Measurements from ENCODE around the gene PSMB11. TPM values are rescaled to one million over a fixed set of nuclear protein-coding genes. Genes with fewer than 3 reads are reported as not detected.

The PSMB11 gene
- total RNA-seq, 1 experiment from 2014 or later: not detected

DNA sequence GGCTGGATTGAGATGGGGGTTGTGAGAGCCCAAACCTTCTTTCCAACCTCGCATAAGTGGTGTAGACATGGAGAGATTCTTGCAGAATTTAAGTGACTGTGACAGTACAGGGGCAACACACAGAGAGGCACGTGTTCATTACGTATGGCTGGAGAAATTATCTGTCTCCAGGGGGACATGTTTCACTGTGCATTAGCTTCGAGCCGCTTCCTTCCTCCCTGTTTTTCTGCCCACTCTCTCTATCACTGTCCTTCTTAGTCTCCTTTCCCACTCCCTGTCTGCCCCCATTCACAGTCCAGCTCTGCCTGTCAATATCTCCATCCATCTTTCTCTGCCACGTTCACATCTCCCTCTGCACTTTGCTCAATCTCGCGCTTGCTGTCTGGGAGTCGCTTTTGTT is 20.6 kb upstream of the PSMB11 start:
- Histone ChIP-seq H3K4me1 (ENCODE audit: insufficient read depth, low read length) (no peaks in the 10 kb centered on the region), H3K4me3 (ENCODE audit: low read length) (no peak overlapping the region), H3K4me2 (ENCODE audit: low read length) (no peak overlapping the region), H3K36me3 (ENCODE audit: low read depth, low read length) (peaks cover 19% of the 10 kb centered on the region), H4K20me1 (ENCODE audit: low read length) (0 out of 2 replicates have a peak, but pooled peaks cover 6% of the 10 kb centered on the region), H3K27me3 (ENCODE audit: low read length) (no peaks in the 10 kb centered on the region), H3K27ac (ENCODE audit: low read length) (no peak overlapping the region), H3K9me2 (replicated peaks; ENCODE audit: low read length) (no peaks in the 10 kb centered on the region), H3K9me3 (ENCODE audit: low read length) (no peaks in the 10 kb centered on the region), H2AFZ (ENCODE audit: low read length) (no peak overlapping the region), H3F3A (ENCODE audit: low read length, unreplicated experiment) (no peaks in the 10 kb centered on the region), H3K79me2 (ENCODE audit: low read length) (no peaks in the 10 kb centered on the region), H3K9ac (ENCODE audit: low read length) (no peak overlapping the region)
- BruUV-seq (replicated peaks): no TSS peak
- DNase-seq (no peak), ATAC-seq (no peak)
- ChIA-PET POLR2A (ENCODE audit: unreplicated experiment) (interaction anchor here (0.7 kb wide), 1 partner anchor 156 kb away, joined by 5 read pairs; no protein-coding TSS in a partner anchor), CTCF (no interaction called here)
- no peak for TF ChIP-seq EZH2phosphoT487 (IDR thresholded peaks at IDR 0.05; ENCODE audit: borderline replicate concordance, low read length)
- no peak for TF ChIP-seq EZH2 (IDR thresholded peaks at IDR 0.05; ENCODE audit: low read length, unreplicated experiment)
- TF ChIP-seq, protein P1, sequence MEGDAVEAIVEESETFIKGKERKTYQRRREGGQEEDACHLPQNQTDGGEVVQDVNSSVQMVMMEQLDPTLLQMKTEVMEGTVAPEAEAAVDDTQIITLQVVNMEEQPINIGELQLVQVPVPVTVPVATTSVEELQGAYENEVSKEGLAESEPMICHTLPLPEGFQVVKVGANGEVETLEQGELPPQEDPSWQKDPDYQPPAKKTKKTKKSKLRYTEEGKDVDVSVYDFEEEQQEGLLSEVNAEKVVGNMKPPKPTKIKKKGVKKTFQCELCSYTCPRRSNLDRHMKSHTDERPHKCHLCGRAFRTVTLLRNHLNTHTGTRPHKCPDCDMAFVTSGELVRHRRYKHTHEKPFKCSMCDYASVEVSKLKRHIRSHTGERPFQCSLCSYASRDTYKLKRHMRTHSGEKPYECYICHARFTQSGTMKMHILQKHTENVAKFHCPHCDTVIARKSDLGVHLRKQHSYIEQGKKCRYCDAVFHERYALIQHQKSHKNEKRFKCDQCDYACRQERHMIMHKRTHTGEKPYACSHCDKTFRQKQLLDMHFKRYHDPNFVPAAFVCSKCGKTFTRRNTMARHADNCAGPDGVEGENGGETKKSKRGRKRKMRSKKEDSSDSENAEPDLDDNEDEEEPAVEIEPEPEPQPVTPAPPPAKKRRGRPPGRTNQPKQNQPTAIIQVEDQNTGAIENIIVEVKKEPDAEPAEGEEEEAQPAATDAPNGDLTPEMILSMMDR (conservative IDR thresholded peaks at IDR 0.05; ENCODE audit: low read depth, low read length): no peak
- intact Hi-C loops (cut with micrococcal nuclease): no loop called here

DNA sequence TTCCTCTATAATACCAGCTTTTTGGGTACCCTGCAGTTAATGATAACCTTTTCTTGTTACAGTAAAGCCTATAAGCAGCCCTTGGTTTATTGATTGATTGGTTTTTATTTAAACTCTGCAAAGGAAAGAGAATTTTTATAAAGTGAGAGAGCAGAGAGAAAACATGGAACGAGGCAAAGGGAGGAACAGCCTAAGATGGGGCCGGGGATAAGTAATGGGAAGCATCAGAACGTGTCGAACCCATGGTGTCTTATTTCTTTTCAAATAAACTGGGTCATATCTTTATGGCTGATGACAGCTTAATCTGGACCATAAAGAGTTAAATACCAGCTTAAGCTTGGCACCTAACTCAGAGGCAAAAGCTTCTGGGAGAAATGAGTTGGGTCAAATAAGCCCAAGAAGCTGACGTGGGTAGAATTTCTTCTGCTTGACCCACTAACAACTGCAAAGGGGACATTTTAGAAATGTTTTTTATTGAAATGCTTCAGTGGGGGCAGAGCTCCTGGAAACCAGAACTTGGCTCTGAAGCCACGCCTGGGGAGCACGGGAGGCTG is 20.0 kb upstream of the PSMB11 start:
- Histone ChIP-seq H2AFZ (ENCODE audit: low read length) (no peak overlapping the region), H3K27ac (ENCODE audit: low read length) (no peak overlapping the region), H3K4me1 (ENCODE audit: insufficient read depth, low read length) (no peaks in the 10 kb centered on the region), H3F3A (ENCODE audit: low read length, unreplicated experiment) (no peaks in the 10 kb centered on the region), H3K9ac (ENCODE audit: low read length) (no peak overlapping the region), H3K79me2 (ENCODE audit: low read length) (no peaks in the 10 kb centered on the region), H3K9me2 (replicated peaks; ENCODE audit: low read length) (no peaks in the 10 kb centered on the region), H3K27me3 (ENCODE audit: low read length) (no peaks in the 10 kb centered on the region), H3K36me3 (ENCODE audit: low read depth, low read length) (peaks cover 19% of the 10 kb centered on the region), H3K9me3 (ENCODE audit: low read length) (no peaks in the 10 kb centered on the region), H4K20me1 (ENCODE audit: low read length) (0 out of 2 replicates have a peak, but pooled peaks cover 6% of the 10 kb centered on the region), H3K4me2 (ENCODE audit: low read length) (no peak overlapping the region), H3K4me3 (ENCODE audit: low read length) (no peak overlapping the region)
- no peak for DNase-seq
- intact Hi-C loops (cut with micrococcal nuclease): no loop called here
- no peak for TF ChIP-seq EZH2 (IDR thresholded peaks at IDR 0.05; ENCODE audit: low read length, unreplicated experiment)
- no peak for TF ChIP-seq EZH2phosphoT487 (IDR thresholded peaks at IDR 0.05; ENCODE audit: borderline replicate concordance, low read length)
- TF ChIP-seq, protein P1 (conservative IDR thresholded peaks at IDR 0.05; ENCODE audit: low read depth, low read length): no peak
- no peak for ATAC-seq
- ChIA-PET CTCF (no interaction called here), POLR2A (ENCODE audit: unreplicated experiment) (interaction anchor here (0.7 kb wide), 1 partner anchor 155 kb away, joined by 5 read pairs; no protein-coding TSS in a partner anchor)
- BruUV-seq (replicated peaks): no TSS peak

DNA sequence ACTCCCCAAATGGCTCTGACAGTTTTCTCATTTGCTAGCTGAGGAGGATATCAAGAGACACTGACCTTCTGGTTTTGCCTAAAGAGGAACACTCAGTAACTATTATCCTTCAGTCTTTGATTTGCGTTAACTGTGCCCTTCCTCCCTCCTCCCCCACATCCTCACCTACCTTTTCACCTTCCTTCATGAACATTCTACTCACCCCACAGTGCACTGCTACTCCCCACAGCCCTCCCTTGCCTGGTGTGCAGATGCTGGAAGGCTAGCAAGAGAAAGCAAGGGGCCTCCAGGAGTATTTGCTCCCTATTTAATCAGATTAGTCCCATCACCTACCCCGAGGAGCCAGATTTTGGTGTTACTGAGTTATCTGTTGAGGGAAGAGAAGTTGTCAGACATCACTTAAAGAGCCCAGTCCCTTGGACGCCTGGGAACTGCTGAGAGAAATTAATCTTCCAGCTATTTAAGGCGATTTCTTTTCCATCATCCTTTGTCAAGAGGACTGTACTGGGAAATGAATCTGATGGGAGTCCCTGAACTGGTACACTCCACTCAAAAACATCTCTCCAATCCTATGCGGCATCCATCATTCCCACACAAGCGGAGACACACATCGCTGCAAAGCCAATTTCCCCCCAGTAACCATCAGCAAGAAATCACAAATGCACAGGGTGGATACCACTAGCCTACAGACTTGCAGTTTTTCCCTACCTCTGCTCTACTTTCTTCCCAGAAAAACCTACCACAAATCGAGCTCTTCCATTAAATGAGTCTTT is 18.8 kb upstream of the PSMB11 start:
- CTCF ChIA-PET: no interaction called here
- H2AFZ ChIP-seq (ENCODE audit: low read length): no peak overlapping the region
- H3K4me1 ChIP-seq (ENCODE audit: insufficient read depth, low read length): no peaks in the 10 kb centered on the region
- no peaks in the 10 kb centered on the region for H3K9me2 ChIP-seq (replicated peaks; ENCODE audit: low read length)
- POLR2A ChIA-PET (ENCODE audit: unreplicated experiment): no interaction called here
- no TSS peak for BruUV-seq (replicated peaks)
- no peaks in the 10 kb centered on the region for H3F3A ChIP-seq (ENCODE audit: low read length, unreplicated experiment)
- peaks cover 5% of the 10 kb centered on the region; the same call in 1 of the 2 replicates for H3K79me2 ChIP-seq (ENCODE audit: low read length)
- no peaks in the 10 kb centered on the region for H3K27me3 ChIP-seq (ENCODE audit: low read length)
- DNase-seq: no peak
- H3K4me3 ChIP-seq (ENCODE audit: low read length): no peak overlapping the region
- no peaks in the 10 kb centered on the region for H3K9me3 ChIP-seq (ENCODE audit: low read length)
- no peak overlapping the region for H3K27ac ChIP-seq (ENCODE audit: low read length)
- peaks cover 19% of the 10 kb centered on the region for H3K36me3 ChIP-seq (ENCODE audit: low read depth, low read length)
- 0 out of 2 replicates have a peak, but pooled peaks cover 6% of the 10 kb centered on the region for H4K20me1 ChIP-seq (ENCODE audit: low read length)
- intact Hi-C loops (cut with micrococcal nuclease): no loop called here
- no peak for TF ChIP-seq EZH2phosphoT487 (IDR thresholded peaks at IDR 0.05; ENCODE audit: borderline replicate concordance, low read length)
- TF ChIP-seq, protein P1 (conservative IDR thresholded peaks at IDR 0.05; ENCODE audit: low read depth, low read length): no peak
- no peak for TF ChIP-seq EZH2 (IDR thresholded peaks at IDR 0.05; ENCODE audit: low read length, unreplicated experiment)
- ATAC-seq: no peak
- no peak overlapping the region for H3K4me2 ChIP-seq (ENCODE audit: low read length)
- H3K9ac ChIP-seq (ENCODE audit: low read length): no peak overlapping the region

Data from PC-3 (cell line).